HG02623 (cell line): ENCODE measurements around the gene STRN3.

Experiments
- ATAC-seq: cut with Tn5 transposase; IDR thresholded peaks from one replicate; pipeline ENCODE4 v1.9.1; 2021; ENCODE audit warnings: moderate library complexity; ENCODE audit not compliant: unreplicated experiment

The STRN3 gene

DNA sequence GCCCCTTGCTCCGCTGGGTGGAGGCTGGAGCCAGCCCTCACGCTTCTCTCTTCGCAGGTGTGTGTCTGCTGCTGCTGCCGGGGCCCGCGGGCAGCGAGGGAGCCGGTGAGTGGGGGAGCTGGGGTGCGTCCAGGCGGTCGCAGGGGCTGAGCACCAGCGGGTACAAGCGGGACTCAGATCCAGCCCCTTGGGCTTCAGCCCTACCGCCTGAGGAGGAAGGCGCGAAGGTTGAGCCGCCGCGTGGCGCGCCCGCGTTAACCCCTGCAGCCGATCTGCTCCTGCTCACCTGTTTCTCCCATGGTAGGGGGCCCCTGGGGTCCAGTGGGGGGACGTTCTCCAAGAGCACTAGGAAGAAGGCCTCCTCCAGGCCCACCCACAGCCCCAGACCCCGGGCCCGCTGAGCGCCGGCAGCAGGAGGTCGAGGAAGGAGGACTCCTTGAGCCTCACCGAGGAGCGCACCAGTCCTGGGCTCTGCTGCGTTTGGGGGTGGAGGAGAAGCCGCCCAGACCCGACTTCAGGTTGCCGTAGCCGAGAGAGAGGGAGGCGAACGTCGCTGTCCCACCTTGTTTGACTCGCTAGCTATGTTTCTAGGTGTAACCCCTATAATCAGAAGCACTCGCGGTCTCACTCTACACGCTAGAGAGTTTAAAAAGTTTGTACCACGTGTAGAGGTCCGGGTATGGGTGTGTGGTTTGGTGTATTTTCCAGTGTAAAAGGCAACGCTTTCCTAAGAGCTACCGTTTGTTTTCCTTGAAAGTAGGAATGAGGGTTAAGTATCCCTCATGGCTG lies 151.0 kb downstream of the STRN3 start:
- peak; percentile 7 for ATAC-seq

GRCh38 chr14:30874120-30874998 lies 151.8 kb downstream of the STRN3 start, which contains the start of gene COCH:
TSS of gene COCH (plus strand) at chr14:30874559. CDS start at chr14:30874939, 380 bp downstream.
- peak; percentile 59 for ATAC-seq

GRCh38 chr14:30873308-30874119 lies 152.7 kb downstream of the STRN3 start:
- ATAC-seq = no peak

GRCh38 chr14:30872602-30873001 lies 153.6 kb downstream of the STRN3 start:
- ATAC-seq = no peak

GRCh38 chr14:30869551-30870155 lies 156.5 kb downstream of the STRN3 start:
- no peak for ATAC-seq

GRCh38 chr14:30868736-30869135 lies 157.4 kb downstream of the STRN3 start:
- ATAC-seq = no peak

DNA sequence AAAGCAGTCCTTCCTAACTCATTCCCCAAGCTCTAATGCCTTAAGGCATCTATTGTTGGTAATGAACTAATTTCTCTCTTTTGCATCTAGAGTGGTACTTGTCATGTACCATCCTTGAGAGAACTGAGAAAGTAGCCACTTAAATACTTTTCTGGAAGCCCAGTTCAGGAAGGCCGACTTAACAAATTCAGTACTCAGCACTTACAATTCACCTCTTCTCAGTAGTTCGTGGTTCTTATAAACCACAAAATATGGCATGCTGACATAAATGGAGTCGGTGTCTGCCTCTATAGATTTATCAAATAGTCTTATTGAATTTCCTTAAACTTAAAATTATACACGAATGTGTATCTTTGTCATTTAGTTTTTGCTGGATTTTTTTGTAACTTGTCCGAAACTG lies 161.2 kb downstream of the STRN3 start:
- no peak for ATAC-seq

DNA sequence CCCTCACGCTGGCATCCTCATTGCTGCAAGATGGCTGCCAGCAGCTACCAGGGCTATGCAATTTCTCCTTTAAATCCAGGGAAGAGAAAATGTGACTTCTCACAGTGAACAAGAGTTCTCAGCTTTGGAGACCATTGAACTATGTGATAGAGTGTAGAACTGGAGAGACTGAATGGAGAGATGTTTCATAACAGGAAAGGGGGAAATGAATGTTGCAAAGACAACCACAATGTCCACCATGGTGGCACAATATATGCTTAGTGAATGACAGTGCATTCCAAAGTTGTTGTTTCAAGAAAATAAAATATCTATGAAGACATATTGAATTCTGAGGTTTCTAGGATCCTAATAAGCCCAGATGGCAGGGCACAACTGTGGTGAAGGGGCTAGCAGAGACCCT lies 165.0 kb downstream of the STRN3 start:
- no peak for ATAC-seq

DNA sequence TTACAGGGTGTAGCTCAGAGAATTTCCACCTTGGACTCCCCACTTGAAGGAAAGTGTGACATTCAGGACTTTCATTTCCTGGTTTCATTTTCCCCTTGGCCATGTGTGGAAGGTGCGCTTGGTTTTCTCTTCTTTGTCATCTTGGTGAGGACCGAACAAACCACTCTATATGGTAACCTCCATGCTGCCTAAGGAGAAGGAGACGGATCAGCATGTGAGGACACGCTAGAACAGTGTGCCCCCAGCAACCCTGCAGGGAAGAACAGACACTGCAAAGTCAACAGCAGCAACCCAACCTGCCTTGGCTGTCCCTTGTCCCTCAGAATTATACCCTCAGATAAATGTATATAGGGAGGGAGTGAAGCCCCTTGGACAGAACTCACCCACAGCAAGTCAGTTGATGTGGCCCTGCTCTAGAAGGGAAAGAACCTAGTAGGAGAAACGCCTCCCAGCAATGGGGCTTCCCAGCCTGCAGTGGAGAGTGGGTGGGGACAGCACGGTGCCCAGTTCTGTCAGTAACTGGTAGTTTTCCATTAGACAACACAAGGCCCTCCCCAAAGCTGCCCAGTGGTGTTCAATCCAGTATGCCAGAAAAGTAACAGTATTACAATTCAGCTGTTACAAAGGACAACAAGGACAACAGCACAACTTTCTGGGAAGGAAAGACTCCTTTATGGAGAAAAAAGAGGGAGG lies 170.7 kb downstream of the STRN3 start:
- ATAC-seq = peak; percentile 71

- ATAC-seq = no peak
Observed at GRCh38 chr14:30854492-30854891, 171.7 kb downstream of the STRN3 start.

GRCh38 chr14:30853946-30854345 lies 172.2 kb downstream of the STRN3 start:
- no peak for ATAC-seq

GRCh38 chr14:30849983-30850382 lies 176.2 kb downstream of the STRN3 start:
- no peak for ATAC-seq

- peak; percentile 94 for ATAC-seq
Observed at GRCh38 chr14:30849354-30849753, 176.8 kb downstream of the STRN3 start.

- peak; percentile 9 for ATAC-seq
Observed at GRCh38 chr14:30848449-30849240, 177.5 kb downstream of the STRN3 start.
